COR-L47 (cell line): ENCODE results near the gene ZCCHC8.
A peak's percentile ranks its signal among the peaks of the same experiment; 100 is the strongest.
"Not testable (repeated sequence)": the region's sequence is repeated elsewhere in the genome, so short reads cannot be mapped to it uniquely, and the experiment has no call there.

Experiments used
- DNase-seq: peaks from one replicate; lab custom pipeline; 2025; lab: John Stamatoyannopoulos, UW

ZCCHC8 gene

DNA sequence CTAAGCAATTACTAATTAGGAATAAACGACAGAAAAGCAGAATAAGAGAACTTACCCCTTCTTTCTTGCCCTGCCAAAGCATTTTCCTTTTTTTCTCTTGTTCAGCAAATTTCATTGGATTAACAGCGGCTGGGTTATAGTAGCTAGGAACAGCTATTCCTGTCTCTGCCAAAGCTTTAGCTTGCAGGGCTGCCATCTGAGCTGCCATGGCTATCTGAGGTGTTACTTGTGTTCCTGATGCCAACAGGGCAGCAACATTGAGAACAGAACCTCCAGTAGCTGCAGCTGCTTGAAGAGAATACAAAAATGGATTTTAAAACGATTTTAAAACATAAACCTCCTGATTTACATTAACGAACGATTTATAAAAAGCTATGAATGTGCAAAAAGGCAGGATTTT lies 7.4 kb upstream of the ZCCHC8 start:
- DNase-seq = no peak

DNA sequence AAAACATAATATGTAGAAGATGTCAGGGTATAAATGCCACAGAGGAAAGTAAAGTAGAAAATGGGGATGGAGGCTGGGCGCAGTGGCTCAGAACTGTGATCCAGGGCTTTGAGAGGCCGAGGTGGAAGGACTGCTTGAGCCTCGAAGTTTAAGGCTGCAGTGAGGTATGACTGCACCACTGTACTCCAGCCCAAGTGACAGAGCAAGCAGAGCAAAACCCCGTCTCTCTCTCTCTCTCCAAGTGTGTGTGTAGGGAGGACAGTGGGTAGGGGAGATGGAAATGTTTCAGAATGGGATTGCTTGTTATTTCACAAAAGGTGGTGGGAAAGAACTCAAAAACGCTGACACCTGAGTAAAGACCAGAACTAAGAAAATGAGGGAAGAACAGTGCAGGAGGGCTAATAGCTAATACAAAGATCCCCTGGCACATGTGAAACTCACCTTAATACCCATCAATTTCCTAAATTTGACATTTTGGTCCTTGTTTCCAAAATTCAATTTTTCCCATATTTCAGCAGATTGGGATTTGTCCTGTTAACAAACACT lies 5.7 kb upstream of the ZCCHC8 start:
- no peak for DNase-seq

DNA sequence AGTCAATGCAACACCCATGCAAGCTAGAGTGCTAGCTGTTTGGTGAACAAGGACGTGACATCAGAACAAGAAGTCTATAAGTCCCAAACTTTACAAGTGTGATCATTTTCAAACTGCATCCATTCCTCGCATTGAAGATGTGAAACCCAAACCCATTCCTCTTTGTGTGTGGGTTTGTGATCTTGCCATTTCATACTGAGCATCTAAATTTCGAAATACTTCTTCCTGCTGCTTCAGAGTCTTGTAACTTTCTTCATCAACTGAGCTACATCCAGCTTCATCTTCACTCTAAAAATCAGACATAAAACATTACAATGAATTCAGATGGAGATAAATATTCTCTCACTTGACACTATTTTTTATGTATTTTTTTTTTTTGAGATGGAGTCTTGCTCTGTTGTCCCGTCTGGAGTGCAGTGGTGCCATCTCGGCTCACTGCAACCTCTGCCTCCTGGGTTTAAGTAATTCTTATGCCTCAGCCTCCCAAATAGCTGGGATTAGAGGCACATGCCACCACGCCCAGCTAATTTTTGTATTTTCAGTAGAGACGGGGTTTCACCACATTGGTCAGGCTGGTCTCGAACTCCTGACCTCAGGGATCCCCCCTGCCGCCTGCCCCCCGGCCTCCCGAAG lies 4.8 kb upstream of the ZCCHC8 start:
- no peak for DNase-seq

DNA sequence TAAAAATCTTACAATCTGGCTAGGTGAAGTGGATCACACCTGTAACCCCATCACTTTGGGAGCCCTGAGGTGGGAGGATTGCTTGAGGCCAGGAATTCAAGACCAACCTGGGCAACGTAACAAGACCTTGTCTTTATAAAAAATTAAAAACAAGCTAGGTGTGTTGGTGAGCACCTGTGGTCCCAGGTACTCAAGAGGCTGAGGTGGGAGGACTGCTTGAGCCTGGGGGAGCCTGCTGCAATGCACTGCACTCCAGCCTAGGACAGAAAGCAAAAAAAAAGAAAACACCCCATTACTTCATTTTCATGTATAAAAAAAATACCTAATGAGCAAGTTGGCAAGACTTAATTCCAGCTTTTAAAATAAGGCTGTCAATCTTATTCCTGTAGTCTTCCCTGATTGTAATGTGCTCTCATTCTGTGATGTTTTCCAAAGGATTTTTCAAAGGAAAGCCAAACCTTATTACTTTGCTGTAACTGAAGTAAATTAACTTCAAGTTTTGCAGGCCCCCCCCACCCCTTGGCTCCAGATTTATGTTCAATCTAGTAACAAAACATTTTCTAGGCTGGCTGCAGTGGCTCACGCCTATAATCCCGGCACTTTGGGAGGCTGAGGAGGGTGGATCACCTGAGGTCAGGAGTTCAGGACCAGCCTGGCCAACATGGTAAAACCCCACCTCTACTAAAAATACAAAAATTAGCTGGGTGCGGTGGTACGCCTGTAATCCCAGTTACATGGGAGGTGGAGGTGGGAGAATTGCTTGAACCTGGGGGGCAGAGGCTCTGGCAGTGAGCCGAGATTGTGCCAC lies 3.3 kb upstream of the ZCCHC8 start:
- no peak for DNase-seq

- no peak for DNase-seq
Observed at GRCh38 chr12:122503147-122503751, 2.5 kb upstream of the ZCCHC8 start.

DNA sequence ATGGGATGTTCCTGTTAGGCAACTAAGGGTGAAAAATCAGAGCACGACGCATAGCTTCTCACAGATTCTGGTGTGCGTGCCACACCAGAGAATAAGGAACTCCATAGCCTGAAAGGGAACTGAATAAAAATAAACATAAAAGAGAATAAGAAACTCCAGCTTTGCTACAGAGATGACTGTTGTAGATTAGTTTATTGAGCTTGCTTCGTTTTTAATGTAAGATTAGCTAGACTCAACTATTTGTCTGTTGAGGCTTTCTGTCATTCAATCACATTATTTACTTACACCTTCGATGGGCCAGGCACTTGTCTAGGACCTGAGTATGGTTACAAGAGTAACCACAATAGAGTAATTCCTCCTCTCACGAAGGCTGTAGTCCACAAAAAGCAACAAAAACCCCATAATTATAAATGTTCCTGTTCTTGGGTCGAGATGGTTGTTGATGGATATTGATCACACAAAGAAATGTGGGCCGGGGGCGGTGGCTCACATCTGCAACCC lies 807 bp upstream of the ZCCHC8 start:
- DNase-seq = no peak

- peak; percentile 47 for DNase-seq
Observed at GRCh38 chr12:122499991-122500684, 594 bp downstream of the ZCCHC8 start.

DNA sequence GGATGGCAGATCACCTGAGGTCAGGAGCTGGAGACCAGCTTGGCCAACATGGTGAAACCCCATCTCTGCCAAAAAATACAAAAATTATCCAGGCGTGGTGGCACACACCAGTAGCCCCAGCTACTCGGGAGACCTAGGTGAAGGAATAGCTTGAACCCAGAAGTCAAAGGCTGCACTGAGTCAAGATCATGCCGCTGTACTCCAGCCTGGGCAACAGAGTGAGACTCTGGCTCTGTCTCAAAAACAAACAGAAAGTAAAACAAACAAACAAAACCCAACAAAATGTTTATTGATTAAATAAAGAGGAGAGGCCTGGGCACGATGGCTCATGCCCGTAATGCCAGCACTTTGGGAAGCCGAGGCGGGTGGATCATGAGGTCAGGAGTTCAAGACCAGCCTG lies 5.5 kb downstream of the ZCCHC8 start:
- no peak for DNase-seq

GRCh38 chr12:122493222-122493621 lies 7.5 kb downstream of the ZCCHC8 start:
- DNase-seq = not testable (repeated sequence)

- DNase-seq = no peak
Observed at GRCh38 chr12:122491991-122492390, 8.7 kb downstream of the ZCCHC8 start.

DNA sequence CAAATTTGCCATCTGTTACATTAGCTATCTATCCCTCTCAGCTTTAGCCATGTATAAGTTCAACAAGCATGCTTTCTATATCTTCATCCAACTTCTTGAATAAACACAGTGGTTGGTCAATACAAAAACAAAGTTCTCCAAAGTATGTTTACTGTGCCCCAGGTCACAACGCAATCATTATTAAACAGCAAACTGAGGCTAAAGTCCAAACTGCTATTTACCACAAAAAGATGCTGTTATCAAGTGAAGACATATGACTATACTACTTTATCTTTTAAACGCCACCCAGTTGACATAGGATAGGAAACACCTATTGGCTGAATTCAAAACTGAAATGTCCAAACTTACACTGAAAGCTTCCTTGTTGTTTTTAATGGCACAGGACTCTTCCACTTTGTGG lies 11.7 kb downstream of the ZCCHC8 start:
- DNase-seq = no peak

DNA sequence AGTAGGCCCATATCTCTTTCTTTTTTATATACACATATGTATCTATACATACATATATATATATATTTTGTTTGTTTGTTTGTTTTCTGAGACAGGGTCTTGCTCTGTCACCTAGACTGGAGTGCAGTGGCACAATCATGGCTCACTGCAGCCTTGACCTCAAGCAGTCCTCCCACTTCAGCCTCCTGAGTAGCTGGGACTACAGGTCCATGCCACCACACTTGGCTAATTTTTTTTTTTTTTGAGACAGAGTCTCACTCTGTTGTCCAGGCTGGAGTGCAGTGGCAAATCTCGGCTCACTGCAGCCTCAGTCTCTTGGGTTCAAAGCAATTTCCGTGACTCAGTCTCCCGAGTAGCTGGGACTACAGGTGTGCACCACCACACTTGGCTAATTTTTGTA lies 12.9 kb downstream of the ZCCHC8 start:
- not testable (repeated sequence) for DNase-seq

- DNase-seq = no peak
Observed at GRCh38 chr12:122486805-122487426, 13.8 kb downstream of the ZCCHC8 start.

DNA sequence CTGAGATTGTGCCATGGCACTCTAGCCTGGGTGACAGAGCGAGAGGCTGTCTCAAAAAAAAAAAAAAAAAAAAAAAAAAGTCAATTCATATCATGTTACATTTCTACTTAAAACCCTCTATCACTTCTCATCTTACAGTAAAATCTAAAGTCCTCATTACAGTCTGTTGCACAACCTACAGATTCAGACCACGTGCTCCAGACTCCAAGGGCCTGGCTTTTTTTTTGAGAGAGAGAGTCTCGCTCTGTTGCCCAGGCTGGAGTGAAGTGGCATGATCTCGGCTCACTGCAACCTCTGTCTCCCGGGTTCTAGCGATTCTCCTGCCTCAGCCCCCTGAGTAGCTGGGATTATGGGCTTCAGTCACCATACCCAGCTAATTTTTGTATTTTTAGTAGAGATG lies 14.4 kb downstream of the ZCCHC8 start:
- not testable (repeated sequence) for DNase-seq

- DNase-seq = not testable (repeated sequence)
Observed at GRCh38 chr12:122484385-122484784, 16.3 kb downstream of the ZCCHC8 start.

DNA sequence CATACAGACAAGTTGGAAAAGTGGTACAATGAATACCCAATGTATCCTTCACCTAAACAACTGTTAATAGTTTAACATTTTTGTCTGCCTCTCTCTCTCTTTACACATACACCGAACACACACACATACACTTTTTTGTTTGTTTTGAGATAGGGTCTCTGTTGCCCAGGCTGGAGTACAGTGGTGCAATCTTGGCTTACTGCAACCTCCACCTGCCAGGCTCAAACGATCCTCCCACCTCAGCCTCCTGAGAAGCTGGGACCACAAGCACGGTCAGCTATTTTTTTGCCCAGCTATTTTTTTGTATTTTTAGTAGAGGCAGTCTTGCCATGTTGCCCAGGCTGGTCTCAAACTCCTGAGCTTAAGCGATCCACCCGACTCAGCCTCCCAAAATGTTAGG lies 16.8 kb downstream of the ZCCHC8 start:
- no peak for DNase-seq

GRCh38 chr12:122481861-122482260 lies 18.9 kb downstream of the ZCCHC8 start:
- no peak for DNase-seq

DNA sequence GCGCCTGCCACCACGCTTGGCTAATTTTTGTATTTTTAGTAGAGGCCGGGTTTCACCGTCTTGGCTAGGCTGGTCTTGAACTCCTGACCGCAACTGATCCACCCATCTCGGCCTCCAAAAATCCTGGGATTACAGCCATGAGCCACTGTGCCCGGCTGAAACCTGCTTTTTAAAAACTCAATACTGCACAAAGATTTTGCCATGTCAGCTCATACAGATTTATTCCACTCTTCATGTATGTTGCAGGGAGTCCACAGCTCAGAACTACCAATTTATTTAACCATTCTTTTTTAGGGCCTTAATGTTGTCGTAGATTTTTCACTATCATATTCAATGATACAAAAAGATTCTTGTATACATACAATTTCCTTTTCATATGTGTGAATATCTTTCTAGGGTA lies 20.0 kb downstream of the ZCCHC8 start:
- DNase-seq = no peak

DNA sequence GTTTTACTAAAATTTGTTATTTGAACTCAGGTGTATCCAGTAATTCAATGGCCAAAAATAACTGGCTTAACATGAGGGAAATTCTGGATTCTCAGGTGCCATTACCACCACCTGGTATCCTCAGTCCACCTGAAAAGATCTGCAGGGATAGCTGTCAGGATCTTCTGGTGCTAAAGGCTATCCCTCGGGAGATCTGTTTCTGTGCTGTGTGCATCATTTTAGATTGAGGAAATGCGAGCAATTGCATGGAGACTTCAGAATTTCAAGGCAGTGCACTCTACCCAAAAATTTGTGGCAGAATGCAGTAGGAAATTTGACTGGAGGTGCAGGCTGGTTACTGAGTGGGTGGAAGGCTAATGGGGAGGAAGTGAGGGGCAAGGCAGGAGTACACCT lies 26.4 kb downstream of the ZCCHC8 start:
- no peak for DNase-seq

DNA sequence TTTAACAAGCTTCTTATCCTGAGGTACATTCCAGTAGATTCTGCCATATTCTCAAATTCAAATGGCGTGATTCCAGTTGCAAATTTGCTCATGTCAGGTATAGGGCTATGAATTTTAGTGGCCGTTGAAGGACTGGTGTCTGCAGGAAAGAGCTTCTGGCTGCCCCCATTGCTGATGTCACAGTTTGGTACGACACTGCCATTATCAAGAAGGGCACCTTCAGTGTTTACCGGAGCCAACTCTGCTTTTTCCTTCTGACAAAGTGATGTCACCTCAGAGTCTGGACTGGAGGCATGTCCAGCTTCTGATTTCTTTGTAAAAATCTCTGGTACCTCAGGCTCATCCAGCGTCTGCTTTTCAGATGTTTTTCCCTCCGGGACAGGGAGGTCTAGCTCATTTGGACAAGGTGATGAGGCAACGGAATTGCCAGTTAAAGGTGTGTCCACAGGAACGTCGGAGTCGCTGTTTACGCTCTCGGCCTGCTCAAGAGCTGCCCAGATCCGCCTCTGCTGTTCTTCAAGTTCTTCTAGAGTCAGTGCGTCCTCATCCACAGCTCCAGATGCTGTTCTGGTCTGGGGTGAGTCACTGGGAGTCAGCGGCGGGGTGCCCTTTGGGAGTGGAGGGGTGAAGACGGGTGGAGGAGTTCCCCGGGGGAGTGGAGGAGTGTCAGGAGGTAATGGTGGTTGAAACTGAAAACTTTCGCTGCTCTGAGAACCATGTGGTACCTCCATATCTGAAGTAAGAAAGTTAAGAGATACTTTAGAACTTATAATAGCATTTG lies 27.0 kb downstream of the ZCCHC8 start:
- no peak for DNase-seq
